Measurements from ENCODE around the gene C5. TPM values are rescaled to one million over a fixed set of nuclear protein-coding genes. Genes with fewer than 3 reads are reported as not detected.

C5 gene
- total RNA-seq, 6 donors from 2014 or later, result 7.1 to 18.9 (median 16.8) TPM

GRCh38 chr9:121055642-121056143 is 5.6 kb upstream of the C5 start:
- no peaks in the 10 kb centered on the region for H3K27me3 ChIP-seq
- TF ChIP-seq POLR2AphosphoS5 (IDR thresholded peaks at IDR 0.05) (no peak), CTCF (IDR thresholded peaks at IDR 0.05) (peak in 5 of 6 experiments; percentile 14 to 44 (median 29))
- WGBS, 2 donors, result 96% methylated on average over 2 of the region's 2 CpGs; no CpG with 5 or more reads in 1 of the 2 donors
- ATAC-seq (ENCODE audit: low FRiP score in 2 of 2) (no peak), DNase-seq (no peak)
- no peaks in the 10 kb centered on the region for H3K36me3 ChIP-seq
- no peaks in the 10 kb centered on the region for H3K4me1 ChIP-seq
- no peak overlapping the region for H3K4me3 ChIP-seq
- no peaks in the 10 kb centered on the region for H3K9me3 ChIP-seq
- H3K27ac ChIP-seq, result no peak overlapping the region

- TF ChIP-seq CTCF (IDR thresholded peaks at IDR 0.05), result no peak
- TF ChIP-seq POLR2AphosphoS5 (IDR thresholded peaks at IDR 0.05), result no peak
- TF ChIP-seq POLR2A (IDR thresholded peaks at IDR 0.05), result no peak
- no peak for TF ChIP-seq EP300 (IDR thresholded peaks at IDR 0.05)
- WGBS, 2 donors, result 66 to 67% methylated on average over 4 of the region's 4 CpGs
- no peak overlapping the region for H3K4me3 ChIP-seq
- no peaks in the 10 kb centered on the region for H3K27me3 ChIP-seq
- no peak for ATAC-seq (ENCODE audit: low FRiP score in 2 of 2)
- no peak overlapping the region for H3K27ac ChIP-seq
- DNase-seq, result no peak
- H3K36me3 ChIP-seq, result no peaks in the 10 kb centered on the region
- no peaks in the 10 kb centered on the region for H3K4me1 ChIP-seq
- H3K9me3 ChIP-seq, result no peaks in the 10 kb centered on the region
These were observed 3.5 kb upstream of the C5 start for GRCh38 chr9:121053544-121053943.

DNA sequence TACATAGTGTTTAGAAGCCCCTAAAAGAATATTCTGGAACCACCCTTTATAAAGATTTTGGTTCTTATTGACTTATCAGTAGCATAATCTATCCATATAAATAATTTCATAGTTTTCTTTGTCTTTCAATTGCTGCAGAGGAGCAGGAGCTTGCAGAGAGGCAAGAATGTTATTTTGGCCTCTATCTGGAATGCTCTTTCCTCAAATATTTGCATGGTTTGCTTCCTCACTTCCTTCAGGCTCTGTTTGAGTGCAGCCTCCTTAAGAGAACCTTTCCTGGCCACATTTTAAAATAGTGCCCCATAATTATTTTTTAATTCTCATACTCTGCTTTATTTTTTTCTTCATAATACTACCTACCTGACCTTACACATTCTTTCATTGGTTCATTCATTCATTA is 1.5 kb downstream of the C5 start:
- H3K4me3 ChIP-seq, result peak overlapping the region in 2 of 4 donors; percentile 12 to 21
- no peaks in the 10 kb centered on the region for H3K9me3 ChIP-seq
- peaks cover 0 to 4% (median 0%) of the 10 kb centered on the region in 4 donors for H3K4me1 ChIP-seq
- TF ChIP-seq EP300 (IDR thresholded peaks at IDR 0.05) (no peak), CTCF (IDR thresholded peaks at IDR 0.05) (no peak), POLR2A (IDR thresholded peaks at IDR 0.05) (no peak), POLR2AphosphoS5 (IDR thresholded peaks at IDR 0.05) (no peak)
- ATAC-seq (ENCODE audit: low FRiP score in 2 of 2), result no peak
- H3K27me3 ChIP-seq, result no peaks in the 10 kb centered on the region
- no peak overlapping the region for H3K27ac ChIP-seq
- no peaks in the 10 kb centered on the region for H3K36me3 ChIP-seq
- DNase-seq, result no peak

DNA sequence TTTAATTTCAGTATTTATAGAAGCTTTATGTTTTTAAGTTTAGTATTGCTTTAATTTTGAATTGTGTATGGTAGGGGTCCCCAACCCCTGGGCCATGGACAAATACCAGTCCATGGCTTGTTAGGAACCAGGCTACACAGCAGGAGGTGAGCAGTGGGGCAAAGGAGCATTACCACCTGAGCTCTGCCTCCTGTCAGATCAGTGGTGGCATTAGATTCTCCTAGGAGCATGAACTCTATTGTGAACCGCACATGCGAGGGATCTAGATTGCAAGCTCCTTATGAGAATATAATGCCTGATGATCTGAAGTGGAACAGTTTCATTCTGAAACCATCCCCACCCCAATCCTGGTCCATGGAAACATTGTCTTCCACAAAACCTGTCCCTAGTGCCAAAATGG is 1.9 kb downstream of the C5 start:
- Histone ChIP-seq H3K4me1 (peaks cover 0 to 4% (median 0%) of the 10 kb centered on the region in 4 donors), H3K27ac (no peak overlapping the region), H3K4me3 (peak overlapping the region in 1 of 4 donors; percentile 7), H3K27me3 (no peaks in the 10 kb centered on the region), H3K36me3 (no peaks in the 10 kb centered on the region), H3K9me3 (no peaks in the 10 kb centered on the region)
- no peak for ATAC-seq (ENCODE audit: low FRiP score in 2 of 2)
- 77 to 94% methylated on average over 2 of the region's 2 CpGs for WGBS, 2 donors
- TF ChIP-seq EP300 (IDR thresholded peaks at IDR 0.05), result no peak
- TF ChIP-seq POLR2A (IDR thresholded peaks at IDR 0.05), result no peak
- no peak for TF ChIP-seq CTCF (IDR thresholded peaks at IDR 0.05)
- TF ChIP-seq POLR2AphosphoS5 (IDR thresholded peaks at IDR 0.05), result no peak
- no peak for DNase-seq

DNA sequence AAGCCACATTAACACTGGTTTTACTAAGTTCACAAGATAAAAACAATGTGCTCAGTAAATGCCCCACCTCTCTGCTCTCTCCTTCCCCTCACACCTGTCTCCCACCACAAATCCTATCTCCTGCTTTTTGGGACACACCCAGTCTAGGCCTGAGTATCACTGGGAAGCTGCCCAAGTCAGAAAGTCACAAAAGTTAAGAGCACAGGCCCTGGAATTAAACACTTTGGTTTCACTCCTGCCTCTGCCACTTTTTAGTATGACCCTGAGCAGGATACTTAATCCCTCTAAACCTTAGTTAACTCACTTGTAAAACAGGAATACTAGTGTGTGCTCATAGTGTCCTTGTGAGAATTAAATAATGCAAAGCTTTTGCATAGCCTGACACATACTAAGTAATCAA is 11.3 kb downstream of the C5 start:
- TF ChIP-seq POLR2A (IDR thresholded peaks at IDR 0.05) (no peak), EP300 (IDR thresholded peaks at IDR 0.05) (no peak), POLR2AphosphoS5 (IDR thresholded peaks at IDR 0.05) (no peak), CTCF (IDR thresholded peaks at IDR 0.05) (no peak)
- H3K4me3 ChIP-seq, result no peak overlapping the region

More for the DNA sequence above, 11.3 kb downstream of the C5 start:
- Histone ChIP-seq H3K4me1 (no peaks in the 10 kb centered on the region), H3K36me3 (no peaks in the 10 kb centered on the region), H3K27me3 (no peaks in the 10 kb centered on the region), H3K9me3 (no peaks in the 10 kb centered on the region), H3K27ac (no peak overlapping the region)
- ATAC-seq (ENCODE audit: low FRiP score in 2 of 2) (peak in 1 of 2 donors; percentile 12), DNase-seq (no peak)

Data from upper lobe of left lung (tissue), 6 donors.